GM18909 (cell line): ENCODE results near the gene S100G.

Experiments
- ATAC-seq: cut with Tn5 transposase; IDR thresholded peaks from one replicate; pipeline ENCODE4 v1.9.1; 2021; ENCODE audit warnings: mild to moderate bottlenecking; ENCODE audit not compliant: unreplicated experiment, poor library complexity

S100G gene

DNA sequence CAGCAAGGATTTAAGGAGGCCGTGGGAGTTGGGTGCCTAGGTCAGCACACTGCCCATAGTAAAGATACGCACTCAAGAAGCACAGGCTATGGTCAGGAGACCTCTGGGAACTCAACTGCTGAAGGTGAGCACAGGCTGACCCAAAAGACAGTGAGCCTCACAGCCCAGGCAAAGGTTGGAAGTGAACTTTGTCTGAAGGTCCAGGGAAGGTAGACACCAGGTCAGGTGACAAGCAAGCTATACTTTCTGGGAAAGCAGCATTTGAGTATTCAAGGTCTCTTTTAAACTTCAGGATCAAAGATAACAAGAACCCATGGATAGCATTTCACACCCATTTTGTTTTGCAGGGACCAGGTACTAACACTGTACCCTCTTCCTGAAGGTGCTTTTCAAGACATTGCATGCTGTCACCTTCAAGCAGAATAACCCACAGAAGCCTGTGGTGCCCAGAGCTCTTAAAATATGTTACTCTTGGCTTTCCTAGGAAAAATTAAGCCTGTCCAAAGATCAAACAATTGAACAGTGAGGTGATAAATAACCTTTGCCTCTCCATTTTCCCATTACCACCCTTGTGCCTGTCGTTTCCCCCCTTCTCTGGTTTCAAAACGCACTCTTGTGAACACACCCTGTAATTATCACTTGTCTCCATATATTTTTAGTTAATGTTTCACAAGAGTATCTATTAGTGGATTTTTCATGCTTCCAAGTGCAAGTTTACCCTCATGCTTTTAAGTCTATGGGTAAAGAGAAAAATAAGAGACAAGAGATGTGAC, 3.4 kb upstream of the S100G start:
- ATAC-seq, result no peak

DNA sequence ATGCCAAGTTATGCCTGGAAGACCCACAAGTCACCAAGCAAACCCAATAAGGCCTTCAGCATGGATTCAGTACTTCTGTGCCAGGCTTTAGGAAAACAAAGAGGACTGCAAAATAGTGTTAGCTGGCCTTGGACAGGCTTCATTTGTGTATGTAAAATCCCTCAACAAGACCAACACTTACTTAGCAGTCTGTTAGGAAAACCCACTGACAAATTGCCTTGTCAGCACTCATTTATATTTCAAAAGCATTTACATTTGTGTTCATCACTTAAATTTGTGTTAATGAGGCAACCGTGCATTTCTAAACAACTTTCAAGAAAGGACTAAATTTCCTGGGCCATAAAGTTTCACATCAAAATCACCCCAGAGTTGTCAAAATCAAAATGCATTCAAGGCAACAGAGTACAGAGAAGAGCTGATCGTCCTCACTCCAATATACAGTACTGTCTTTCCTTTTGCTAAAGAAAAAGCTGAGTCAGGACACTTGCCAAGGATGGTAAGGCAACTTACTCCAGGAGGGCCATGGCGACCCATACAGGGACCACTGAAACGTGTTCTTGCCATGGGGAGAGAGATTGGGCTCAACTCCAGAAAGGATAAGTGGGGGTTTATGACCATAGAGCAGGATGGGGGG, 1.6 kb downstream of the S100G start:
- no peak for ATAC-seq

DNA sequence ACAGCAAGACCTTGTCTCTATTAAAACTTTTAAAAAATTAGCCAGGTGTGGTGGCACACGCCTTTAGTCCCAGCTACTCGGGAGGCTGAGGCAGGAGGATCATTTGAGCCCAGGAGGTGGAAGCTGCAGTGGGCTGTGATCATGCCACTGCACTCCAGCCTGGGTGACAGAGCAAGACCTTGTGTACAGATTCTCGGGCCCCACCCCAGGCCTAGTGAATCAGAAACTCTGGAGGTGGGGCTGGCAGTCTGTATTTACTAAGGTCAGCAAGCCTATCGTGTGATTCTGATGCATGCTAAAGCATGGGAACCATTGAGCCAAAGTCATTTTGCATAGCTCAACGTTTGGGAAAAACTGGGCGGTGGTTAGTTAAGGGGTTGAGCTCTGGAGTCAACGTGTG, 3.5 kb downstream of the S100G start:
- ATAC-seq, result no peak

DNA sequence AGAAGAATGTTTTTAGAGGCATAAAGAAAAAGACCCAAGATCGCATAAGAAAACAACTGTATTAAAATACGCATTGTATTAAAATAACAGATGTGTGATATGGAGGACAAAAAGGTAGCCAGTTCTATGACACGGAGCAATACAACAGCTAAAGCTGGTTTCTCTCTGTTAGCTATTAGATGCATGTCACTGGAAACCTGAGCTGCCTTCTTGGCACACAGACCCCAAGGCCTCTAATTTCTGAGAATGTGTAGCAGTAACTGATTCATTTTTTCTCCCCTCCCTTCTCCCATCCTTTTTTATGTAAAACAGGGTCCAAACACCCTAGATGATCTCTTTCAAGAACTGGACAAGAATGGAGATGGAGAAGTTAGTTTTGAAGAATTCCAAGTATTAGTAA, 4.1 kb downstream of the S100G start:
- ATAC-seq, result no peak

DNA sequence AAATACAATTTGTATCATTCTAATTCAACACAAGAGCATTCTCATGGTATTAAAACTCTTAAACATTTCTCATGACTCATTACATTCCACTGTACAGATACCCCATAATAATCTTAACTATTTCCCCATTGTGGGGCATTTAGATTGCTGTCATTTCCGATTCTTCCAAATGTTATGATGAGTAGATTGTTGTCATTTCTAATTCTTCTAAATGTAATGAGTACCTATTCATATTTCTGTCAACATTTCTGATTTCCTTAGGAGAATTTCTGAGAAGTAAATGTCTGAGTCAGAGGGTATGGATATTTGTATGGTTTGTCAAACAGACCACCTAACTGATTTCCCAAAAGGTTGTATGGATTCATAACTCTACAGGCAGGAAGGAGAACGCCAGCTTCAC, 8.3 kb downstream of the S100G start:
- ATAC-seq, result no peak

DNA sequence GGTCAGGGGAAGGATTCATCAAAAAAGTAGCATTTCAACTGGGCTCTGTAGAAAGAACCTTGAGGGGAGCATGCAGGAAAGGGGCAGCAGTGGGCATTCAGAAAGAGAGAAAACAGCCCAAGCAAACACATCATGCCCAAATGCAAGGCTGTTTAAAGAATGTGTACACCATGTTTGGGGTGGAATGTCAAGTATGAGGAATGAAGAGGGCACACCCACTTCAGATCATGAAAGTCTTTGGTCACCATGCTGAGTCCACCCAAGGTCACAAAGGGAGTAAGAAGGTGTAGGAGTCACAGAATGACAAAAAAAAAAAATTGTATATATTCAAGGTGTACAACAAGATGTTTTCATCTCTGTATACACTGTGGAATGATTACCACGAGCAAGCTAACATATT, 9.4 kb downstream of the S100G start:
- ATAC-seq, result no peak

DNA sequence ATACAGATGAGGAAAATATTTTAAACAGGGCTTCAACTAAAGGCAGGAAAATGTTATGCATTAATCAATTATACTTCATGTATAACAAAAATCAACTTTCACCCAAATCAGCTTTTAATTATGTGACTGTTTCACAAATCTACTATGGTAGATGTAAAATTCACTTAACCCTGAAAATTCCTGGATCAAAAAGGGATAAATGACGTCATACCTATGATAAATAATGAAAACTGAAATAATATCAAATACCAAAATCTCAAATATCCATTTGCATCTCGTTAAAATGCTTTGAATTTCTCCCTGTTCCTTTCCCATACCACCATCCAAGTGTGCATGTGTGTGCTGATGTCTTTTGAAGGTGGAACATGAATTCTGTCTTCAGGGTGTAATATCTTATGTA, 11.5 kb downstream of the S100G start:
- no peak for ATAC-seq

DNA sequence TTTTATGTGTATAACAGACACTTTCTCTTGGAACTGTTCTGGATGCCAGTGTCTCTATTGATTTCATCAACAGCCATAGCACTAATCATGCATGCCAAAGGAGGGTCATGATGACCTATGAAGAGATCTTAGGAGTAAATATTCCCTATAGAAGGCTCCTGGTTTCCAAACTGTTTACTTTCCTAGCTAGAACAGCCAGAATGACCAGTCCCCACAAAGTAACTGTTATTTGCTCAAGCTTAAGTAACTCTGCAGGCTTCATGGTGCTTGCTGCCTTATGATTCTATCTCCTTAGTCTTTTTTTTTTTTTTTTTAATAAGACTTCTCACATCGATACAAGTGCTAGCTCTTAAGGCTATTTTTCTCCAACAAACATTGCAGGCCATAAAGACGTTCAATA, 12.4 kb downstream of the S100G start:
- ATAC-seq, result no peak

DNA sequence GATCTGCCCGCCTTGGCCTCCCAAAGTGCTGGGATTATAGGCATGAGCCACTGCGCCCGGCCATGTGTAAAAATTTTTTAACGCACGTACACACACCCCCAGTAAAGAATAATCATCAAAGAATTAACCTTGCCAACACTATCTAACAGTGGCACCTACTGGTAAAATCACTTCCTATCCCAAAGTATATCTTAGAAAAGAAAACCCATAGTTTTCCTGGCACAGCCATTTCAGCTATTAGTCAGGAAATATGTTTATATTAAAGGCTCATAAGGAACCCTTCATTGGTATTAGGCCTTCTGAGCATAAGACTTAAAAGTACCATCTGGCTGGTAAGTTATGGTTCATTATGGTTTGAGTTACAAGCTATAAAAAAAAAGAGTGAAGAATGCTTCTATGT, 14.1 kb downstream of the S100G start:
- no peak for ATAC-seq

DNA sequence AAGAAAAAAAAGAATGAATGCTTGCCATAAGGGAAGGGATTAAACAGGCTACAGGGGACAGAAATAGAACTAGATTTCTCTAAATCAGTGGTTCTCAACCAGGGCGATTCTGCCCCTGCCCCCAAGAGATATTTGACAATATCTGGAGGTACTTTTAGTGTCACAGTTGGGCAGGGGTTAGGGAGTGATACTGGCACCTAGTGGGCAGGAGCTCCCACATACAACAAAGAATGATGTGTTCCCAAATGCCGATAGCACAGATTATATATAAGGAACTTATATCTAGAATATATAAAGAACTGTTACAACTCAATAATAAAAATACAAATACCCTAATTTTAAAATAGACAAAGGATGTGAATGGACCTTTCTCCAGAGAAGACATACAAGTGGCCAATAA, 14.7 kb downstream of the S100G start:
- ATAC-seq, result no peak

DNA sequence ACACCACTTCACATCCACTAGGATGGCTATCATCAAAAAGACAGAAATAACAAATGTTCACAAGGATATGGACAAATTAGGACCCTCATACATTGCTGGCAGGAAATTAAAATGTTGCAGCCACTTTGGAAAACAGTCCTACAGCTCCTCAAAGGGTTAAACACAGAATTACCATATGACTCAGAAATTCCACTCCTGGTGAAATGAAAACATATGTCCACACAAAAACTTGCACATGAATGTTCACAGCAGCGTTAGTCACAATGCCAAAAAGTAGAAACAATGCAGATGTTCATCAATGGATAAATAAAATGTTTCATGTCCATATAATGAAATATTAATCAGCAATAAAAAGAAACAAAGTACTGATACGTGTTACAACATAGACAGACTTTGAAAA, 15.1 kb downstream of the S100G start:
- ATAC-seq, result no peak

DNA sequence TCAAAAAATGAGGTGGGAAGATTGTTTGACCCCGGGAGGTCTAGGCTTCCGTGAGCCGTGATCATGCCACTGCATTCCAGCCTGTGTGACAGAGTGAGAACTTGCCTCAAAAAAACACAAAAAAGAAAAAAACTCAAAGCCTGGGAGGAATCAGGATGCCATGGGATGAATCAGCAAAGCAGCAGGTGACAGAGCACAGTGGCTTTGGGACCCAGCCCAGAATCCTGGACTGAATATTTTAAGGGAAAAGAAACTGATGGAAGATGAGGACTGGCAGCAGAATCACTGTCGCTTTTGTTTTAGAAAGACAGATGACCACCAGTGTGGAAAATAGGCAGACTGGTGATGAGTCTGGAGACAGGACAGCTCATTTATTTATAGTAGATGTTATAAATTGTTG, 16.6 kb downstream of the S100G start:
- ATAC-seq, result no peak

DNA sequence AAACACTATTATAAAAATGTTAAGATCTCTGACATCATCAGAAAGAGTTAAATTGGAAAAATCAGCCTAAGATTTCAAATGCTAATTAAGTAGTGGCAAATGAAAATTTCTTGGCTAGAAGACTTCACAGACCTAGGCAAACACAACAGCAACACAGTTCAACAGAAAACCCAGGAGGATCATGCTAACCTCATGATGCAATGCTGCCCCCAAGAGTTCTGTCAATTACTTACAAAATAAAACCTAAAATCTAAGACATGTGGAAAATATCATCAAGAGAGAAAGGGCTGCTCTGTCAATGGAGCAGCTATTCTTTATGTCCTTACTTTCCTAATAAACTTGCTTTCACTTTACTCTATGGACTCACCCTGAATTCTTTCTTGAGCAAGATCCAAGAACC, 21.0 kb downstream of the S100G start:
- ATAC-seq, result no peak

DNA sequence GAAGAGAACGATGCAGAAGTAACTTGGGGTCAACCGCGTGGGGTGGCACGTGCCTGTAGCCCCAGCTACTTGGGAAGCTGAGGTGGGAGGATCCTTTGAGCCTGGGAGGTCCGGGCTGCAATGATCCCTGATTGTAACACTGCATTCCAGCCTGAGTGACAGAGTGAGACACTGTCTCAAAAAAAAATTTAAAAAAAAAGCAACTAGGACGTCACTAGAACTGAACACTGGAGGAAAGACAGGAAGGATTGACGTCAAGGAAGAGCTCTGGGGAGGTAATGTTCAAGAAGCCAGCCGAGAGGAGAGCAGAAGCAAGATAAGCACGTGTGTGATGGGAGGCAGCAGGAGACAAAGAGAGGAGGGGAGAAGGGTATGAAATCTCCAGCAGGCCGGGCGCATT, 28.7 kb downstream of the S100G start:
- ATAC-seq, result no peak

DNA sequence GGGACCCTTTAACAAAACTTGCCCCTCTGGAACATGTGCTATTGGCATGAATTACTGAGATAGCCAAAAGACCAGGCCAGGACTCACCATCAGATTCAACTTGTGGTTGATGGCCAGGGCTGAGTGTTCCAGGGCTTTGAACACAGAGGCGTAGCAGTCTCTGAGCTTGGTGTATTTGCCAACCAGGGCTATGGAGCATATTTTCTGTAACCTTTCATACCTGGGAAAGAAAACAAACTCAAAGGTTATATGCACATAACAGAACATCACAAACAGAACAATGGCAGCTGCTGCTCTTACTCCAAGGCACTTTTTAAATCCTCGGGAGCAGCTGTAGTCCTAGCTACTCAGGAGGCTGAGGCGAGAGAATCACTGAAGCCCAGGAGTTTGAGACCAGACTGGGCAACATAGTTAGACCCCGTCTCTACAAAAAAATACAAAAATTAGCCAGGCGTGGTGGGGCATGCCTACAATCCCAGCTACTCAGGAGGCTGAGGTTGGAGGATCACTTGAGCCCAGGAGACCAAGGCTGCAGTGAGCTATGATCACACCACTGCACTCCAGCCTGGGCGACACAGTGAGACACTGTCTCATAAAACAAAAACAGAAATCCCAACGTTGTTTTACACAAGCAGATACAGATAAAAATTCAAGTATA, 33.2 kb downstream of the S100G start:
- ATAC-seq, result no peak

DNA sequence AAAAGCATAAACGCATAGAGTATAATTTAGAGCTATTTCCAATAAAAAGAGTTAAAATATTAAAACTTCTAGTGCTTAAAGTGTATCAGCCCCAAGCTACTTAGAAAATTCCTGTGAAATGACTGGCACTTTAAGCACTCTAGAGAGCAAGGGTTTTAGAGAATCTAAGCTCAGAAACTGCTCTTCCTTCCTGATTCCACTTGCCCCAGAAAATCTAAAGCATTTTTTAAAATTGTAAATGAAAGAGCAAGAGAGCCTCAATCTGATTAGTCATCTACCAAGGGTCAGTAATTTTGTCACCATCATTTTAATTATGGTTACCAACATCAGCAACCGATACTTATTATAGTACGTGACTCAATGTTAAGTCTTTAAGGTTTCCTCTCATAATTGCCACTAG, 37.6 kb downstream of the S100G start:
- no peak for ATAC-seq

DNA sequence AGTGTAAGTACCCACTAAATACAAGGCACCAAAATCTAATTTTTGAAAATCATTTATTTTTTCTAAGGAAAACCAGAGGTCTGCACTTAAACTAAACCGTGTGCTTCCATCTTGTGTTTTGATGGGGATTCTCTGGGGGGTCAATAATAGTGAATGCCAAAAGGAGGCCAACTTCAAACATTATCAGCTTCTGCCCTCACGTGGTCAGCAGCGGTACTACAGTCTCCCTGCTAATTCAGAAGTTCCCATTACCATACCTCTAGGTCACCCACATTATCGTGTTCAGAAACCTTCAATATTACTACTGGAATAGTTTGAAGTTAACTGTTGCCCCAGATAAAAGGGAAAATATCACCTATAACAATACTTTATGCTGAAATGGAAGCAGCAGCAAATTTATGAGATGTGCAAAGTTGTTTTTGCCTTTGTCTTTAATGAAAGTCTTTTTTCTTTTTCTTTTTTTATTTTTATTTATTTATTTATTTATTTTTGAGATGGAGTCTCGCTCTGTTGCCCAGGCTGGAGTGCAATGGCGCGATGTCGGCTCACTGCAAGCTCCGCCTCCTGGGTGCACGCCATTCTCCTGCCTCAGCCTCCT, 45.2 kb downstream of the S100G start:
- peak; percentile 62 for ATAC-seq

DNA sequence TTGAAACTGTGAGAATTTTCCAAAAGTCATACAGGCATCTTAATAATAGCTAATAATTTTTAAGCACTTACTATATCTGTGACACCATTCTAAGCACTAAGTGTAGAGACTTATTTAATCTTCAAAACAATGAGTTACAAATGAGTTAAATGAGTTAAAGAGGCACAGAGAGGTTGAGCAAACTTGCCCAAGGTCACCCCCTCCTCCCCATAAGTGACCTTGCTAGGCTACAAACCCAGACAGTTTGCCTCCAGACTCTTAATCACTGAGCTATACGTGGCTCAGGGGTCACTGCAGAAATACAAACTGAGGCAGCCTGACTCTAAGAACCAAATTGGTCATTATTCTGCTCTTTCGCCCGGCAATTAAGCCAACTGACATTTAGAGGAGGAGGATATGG, 47.0 kb downstream of the S100G start:
- ATAC-seq, result no peak

DNA sequence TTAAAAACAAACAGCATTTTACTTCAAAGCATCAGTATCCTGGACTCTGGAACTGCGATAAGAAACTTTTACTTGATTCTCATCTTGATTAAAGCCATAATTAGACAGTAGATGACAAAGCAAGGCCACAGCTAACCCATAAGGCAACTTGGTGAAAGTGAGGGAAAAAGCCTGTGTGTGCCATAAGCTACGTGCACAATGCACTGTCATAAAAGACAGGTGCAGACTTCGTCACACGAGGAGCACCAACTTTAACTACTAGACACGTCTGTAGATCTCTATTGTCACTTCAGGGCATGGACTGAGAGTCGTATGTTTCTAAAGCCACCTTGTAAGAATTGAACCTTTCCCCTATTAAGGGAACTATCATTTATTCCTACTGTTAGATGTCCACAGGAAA, 49.4 kb downstream of the S100G start:
- ATAC-seq, result no peak

DNA sequence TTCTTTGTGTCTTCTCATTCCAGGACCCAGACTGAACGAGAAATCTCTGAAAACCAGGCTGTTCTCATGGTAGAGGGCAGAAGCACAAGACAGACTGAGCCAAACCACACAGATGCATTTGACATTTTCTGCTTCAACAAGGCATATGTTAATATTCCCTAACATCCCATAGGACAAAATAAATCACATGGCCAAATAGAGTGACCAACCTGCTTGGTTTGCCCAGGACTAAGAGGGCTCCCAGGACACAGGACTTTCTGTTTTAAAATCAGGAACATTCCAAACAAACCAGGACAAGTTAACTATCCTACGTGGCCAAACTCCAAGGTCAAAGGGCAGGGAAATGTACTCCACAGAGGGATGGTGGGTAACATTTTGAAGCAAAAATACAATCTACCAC, 50.8 kb downstream of the S100G start:
- no peak for ATAC-seq
